ENCODE measurements around the gene ANKRD39.

The ANKRD39 gene, protein sequence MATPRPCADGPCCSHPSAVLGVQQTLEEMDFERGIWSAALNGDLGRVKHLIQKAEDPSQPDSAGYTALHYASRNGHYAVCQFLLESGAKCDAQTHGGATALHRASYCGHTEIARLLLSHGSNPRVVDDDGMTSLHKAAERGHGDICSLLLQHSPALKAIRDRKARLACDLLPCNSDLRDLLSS

DNA sequence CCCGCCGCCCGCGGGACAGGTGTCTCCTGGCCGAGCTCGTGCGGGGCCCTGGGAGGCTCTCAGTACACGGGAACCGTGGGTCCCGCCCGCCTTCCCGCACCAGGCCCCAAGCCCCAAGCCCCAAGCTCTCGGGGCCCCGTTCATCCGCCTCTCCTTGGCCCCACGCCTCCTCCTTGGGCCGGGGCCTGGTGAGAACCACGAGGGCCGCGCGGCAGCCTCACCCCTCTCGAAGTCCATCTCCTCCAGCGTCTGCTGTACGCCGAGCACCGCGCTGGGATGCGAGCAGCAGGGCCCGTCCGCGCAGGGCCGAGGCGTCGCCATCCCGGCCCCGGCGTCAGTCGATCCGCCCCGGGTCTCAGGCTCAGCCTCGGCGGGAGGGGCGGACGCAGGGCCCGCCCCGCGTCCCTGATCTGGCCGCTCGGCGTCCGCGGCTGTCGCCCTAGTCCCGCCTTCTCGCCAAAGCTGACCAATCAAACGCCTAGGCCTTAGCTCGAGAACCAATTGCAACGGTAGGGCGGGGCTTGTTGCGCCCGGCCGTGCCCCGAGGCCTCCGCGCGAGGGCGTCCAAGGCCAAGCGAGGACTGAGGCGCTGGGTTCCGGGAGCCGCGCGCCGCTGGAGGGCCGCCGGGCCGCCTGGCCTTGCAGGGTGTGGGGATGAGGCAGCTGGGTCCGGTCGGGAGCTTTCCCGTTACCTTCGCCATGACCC is at the start of gene ANKRD39:
Gene ANKRD39, minus strand, starts transcription at position 350 of the 706 bp plus-strand sequence. Its CDS starts 29 bp downstream, at position 321.
- peak within 1 kb of the TSS; percentile 88 for H3K4me3 Mint-ChIP-seq
- no peaks in the 10 kb centered on the region for H3K27me3 Mint-ChIP-seq (ENCODE audit: low read depth)
- H3K36me3 Mint-ChIP-seq (ENCODE audit: low read depth): peaks cover 16% of the 10 kb centered on the region
- no peaks in the 10 kb centered on the region for H3K9me3 Mint-ChIP-seq
- H3K4me1 Mint-ChIP-seq (ENCODE audit: low read depth): peaks cover 27% of the 10 kb centered on the region
- H3K27ac Mint-ChIP-seq: peak within 1 kb of the TSS; percentile 84

DNA sequence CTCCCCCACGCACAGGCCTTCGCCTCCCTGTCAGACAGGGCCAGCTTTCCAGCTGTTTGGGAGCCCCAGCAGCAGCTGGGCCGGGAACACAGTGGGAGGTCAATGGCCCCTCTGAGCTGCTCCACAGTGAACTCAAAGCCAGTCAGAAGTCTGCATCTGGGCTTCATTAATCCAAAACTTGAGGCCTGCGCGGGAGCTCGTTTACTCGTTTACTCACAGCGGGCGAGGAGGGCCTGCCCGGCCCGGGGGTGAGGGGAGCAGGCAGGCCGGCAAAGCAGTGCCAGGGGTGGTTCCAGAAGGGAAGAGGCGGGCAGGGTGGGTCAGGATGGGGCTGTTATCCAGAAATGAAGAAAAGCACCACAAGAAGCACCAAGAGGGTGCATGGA is 48.9 kb upstream of the ANKRD39 start:
- no peaks in the 10 kb centered on the region for H3K9me3 Mint-ChIP-seq
- no peak overlapping the region for H3K27ac Mint-ChIP-seq
- H3K4me3 Mint-ChIP-seq: no peak overlapping the region
- peaks cover 7% of the 10 kb centered on the region for H3K4me1 Mint-ChIP-seq (ENCODE audit: low read depth)
- H3K27me3 Mint-ChIP-seq (ENCODE audit: low read depth): peaks cover 4% of the 10 kb centered on the region
- H3K36me3 Mint-ChIP-seq (ENCODE audit: low read depth): peaks cover 4% of the 10 kb centered on the region

DNA sequence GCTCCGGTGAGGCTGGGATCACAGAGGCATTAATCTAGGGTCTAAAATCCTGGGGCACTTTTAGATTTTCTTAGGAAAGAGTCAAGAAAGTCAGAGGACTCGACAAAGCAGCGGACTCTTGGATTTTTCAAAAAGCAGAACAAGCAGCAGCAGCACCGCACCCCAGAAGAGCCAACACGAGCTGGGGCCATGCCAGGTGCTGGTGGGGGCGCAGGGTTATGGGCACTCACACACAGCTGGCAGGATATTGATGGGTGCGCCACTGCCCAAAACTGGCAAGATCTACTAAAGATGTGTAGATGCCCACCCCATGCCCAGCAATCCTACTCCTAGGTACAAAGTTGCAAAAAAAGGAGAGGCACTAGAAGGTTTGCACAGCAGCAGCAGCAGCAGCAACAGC is 46.0 kb upstream of the ANKRD39 start:
- H3K36me3 Mint-ChIP-seq (ENCODE audit: low read depth): no peaks in the 10 kb centered on the region
- no peaks in the 10 kb centered on the region for H3K4me1 Mint-ChIP-seq (ENCODE audit: low read depth)
- no peak overlapping the region for H3K4me3 Mint-ChIP-seq
- H3K27ac Mint-ChIP-seq: no peak overlapping the region
- H3K9me3 Mint-ChIP-seq: no peaks in the 10 kb centered on the region
- H3K27me3 Mint-ChIP-seq (ENCODE audit: low read depth): no peaks in the 10 kb centered on the region

DNA sequence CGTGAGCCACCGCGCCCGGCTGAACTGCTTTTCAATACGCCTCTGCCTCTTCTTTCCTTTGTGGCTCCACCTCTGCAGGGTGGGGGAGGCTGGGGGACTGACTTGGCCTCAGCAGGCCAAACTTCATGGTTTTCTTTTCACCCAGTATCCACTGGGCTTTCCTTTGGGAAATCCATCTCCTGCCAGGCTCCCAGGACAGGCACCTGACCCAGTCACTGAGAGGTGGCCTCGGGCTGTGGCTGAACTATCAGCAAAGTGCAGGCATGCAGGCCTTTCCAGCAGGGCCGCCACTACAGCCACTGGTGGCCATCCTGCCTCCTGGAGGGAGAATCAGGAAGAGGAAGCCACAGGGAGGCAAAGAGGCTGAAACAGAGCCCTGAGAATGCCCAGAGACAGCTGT is 45.5 kb upstream of the ANKRD39 start:
- Mint-ChIP-seq H3K27me3 (ENCODE audit: low read depth) (no peaks in the 10 kb centered on the region), H3K9me3 (no peaks in the 10 kb centered on the region), H3K4me1 (ENCODE audit: low read depth) (no peaks in the 10 kb centered on the region), H3K4me3 (no peak overlapping the region), H3K27ac (no peak overlapping the region), H3K36me3 (ENCODE audit: low read depth) (no peaks in the 10 kb centered on the region)

DNA sequence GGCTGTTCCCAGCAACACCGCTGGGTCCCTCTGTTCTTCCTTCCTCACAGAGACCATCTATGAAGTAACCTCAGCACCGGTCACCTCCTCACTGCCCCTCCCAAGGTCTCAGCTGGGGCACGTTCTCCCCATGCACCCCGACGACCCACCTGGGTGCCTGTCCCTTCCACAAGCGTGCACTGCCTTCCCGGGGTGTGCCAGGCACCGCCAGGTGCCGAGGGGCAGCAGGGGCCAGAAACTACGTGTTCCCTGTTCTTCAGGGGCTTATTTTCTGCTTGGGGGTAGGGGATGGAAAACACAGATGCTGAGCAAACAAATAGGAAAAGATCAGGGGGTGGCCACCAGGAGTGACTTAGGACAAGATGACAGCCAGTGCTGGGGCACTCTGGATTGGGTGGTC is 42.4 kb upstream of the ANKRD39 start:
- Mint-ChIP-seq H3K36me3 (ENCODE audit: low read depth) (no peaks in the 10 kb centered on the region), H3K4me1 (ENCODE audit: low read depth) (peaks cover 13% of the 10 kb centered on the region), H3K27me3 (ENCODE audit: low read depth) (no peaks in the 10 kb centered on the region), H3K27ac (no peak overlapping the region), H3K4me3 (no peak overlapping the region), H3K9me3 (no peaks in the 10 kb centered on the region)

DNA sequence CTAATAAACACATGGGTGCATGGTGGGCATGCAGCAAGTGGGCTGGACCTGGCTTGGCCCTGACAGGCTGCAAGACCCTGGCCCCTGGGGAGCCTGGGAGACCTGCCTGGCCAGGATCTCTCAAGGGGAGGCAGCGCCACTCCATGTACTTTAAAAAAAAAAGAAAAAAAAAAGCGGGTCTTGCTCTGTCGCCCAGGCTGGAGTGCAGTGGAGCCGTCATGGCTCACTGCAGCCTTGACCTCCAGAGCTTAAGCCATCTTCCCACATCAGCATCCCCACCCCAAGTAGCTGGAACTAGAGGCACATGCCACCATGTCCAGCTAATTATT is 41.6 kb upstream of the ANKRD39 start:
- Mint-ChIP-seq H3K4me1 (ENCODE audit: low read depth) (peaks cover 16% of the 10 kb centered on the region), H3K27ac (no peak overlapping the region), H3K36me3 (ENCODE audit: low read depth) (no peaks in the 10 kb centered on the region), H3K9me3 (no peaks in the 10 kb centered on the region), H3K27me3 (ENCODE audit: low read depth) (no peaks in the 10 kb centered on the region), H3K4me3 (no peak overlapping the region)

DNA sequence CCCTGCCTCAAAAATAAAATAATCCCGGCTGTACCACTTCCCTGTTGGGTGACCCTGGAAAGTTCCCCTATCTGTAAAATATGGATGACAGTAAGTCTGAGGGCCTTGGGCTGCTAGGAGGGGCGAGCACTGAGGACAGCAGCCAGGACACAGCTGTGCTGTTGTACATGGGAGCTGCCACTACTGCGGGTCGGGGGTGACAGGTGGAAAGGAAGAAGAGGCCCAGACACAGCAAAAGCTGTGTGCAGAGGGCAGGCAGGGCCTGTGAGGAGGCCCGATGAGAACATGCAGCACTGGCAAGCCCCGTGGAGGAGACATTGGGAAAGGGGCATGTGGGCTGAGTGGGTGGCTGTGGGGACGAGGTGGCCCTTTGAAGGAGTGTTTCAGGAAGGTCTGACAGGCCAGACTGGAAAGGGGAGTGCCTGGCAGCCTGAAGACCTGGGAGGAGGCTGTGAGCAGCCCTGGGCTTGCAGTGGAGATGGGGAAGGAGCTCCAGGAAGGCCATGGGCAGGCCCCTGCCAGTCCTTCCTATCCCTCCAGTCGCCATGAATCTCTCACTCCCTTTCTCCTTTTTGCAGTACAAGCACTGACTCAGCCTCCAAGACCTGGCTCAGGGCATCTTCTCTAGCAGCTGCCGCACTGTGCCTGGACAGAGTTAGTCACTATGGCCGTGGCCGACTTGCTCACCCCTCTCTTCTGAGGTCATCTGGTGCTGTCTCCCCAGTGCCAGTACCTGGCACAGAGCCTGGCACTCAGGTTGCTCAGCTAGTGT is 41.0 kb upstream of the ANKRD39 start:
- Mint-ChIP-seq H3K4me3 (no peak overlapping the region), H3K27me3 (ENCODE audit: low read depth) (no peaks in the 10 kb centered on the region), H3K27ac (no peak overlapping the region), H3K36me3 (ENCODE audit: low read depth) (no peaks in the 10 kb centered on the region), H3K9me3 (no peaks in the 10 kb centered on the region), H3K4me1 (ENCODE audit: low read depth) (peaks cover 16% of the 10 kb centered on the region)

DNA sequence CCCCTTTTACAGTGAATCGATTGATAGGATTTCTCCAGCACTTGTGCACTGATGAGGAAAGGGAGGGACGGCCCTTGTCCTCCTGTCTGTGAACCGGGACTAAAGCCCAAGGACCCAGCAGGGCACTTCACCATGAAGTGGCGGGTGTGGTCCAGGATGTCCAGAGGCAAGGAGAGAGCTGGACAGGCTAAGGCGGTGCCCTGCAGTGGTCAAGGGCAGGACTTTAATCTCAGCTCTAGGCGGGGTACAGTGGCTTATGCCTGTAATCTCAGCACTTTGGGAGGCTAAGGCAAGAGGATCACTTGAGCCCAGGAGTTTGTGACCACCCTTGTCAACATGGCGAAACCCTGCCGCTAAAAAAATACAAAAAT is 40.3 kb upstream of the ANKRD39 start:
- no peak overlapping the region for H3K4me3 Mint-ChIP-seq
- H3K27me3 Mint-ChIP-seq (ENCODE audit: low read depth): no peaks in the 10 kb centered on the region
- H3K9me3 Mint-ChIP-seq: no peaks in the 10 kb centered on the region
- peaks cover 16% of the 10 kb centered on the region for H3K4me1 Mint-ChIP-seq (ENCODE audit: low read depth)
- H3K36me3 Mint-ChIP-seq (ENCODE audit: low read depth): no peaks in the 10 kb centered on the region
- H3K27ac Mint-ChIP-seq: no peak overlapping the region

DNA sequence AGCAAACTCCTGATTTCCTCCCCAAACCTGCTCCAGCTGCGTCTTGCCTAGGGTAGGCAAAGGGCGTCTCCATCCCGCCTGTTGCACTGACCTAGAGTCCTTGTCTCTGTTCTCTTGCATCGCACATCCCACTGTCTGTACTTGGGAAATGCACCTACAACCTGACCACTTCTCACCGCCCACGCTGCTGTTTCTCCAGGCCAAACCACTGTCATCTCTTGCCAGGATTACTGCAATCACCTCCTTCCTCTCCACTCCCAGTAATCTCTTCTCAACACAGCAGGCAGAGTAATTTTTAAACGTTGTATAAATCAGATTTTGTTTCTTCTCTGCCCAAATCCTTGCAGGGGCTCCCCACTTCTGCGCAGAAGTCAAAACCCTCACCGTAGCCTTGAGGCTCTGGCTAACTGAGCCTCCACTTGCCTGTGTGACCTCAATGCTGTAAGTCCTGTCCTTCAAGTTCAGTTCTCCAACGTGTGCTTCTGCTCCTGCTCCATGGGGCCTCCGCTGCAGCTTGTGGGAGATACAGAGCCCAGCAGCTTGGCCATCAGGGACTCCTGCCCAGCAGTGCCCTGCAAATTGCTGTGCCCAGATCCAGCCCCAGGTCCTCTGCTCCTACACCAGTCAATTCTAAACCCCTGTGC is 39.8 kb upstream of the ANKRD39 start:
- no peaks in the 10 kb centered on the region for H3K36me3 Mint-ChIP-seq (ENCODE audit: low read depth)
- H3K4me3 Mint-ChIP-seq: no peak overlapping the region
- no peak overlapping the region for H3K27ac Mint-ChIP-seq

DNA sequence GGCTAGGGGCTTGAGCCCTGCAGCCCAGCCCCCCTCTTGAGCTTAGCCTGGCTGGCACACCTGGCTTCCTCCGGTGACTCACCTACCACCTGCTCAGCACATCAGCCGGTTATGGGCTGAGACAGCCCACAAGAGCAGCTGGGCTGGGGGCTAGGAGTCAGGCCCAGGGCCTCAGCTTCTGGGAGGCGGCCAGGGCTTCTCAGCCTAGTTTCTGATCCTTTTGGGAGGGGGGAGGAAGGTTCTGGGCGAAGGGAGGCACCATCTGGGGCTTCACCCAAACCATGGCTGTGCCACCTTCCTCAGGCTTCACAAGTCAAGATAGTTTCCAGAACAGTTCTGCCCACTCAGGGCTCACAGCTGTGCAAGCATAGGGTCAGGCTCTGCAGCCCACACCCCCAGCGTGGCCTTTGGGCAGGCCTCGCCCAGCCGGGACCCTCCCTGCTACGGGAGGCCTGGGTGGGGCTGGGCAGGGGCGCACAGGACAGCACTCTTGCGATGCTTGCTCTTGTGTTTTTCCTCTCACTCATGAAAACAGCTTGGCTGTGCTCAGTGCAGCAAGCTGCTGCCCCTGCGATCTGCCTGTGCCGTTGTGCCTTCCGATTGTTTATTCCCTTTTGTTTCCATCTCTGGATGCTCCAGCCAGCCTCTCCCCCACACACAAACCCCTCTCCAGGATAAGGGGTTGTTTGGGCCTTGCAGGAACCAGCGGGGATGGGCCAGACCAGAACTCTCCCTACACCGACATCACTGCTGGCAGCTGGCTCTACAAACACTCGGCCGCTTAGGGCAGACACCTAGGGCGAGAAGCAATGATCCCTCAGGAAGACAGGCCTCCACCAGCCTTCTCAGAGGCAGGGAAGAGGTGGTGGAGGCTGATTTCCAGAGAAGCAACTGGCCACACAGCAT is 38.2 kb upstream of the ANKRD39 start:
- Mint-ChIP-seq H3K9me3 (no peaks in the 10 kb centered on the region), H3K27ac (peak overlapping the region; percentile 53), H3K4me3 (no peak overlapping the region), H3K36me3 (ENCODE audit: low read depth) (no peaks in the 10 kb centered on the region), H3K27me3 (ENCODE audit: low read depth) (no peaks in the 10 kb centered on the region), H3K4me1 (ENCODE audit: low read depth) (peaks cover 25% of the 10 kb centered on the region)

More for the DNA sequence above, 39.8 kb upstream of the ANKRD39 start:
- Mint-ChIP-seq H3K27me3 (ENCODE audit: low read depth) (no peaks in the 10 kb centered on the region), H3K9me3 (no peaks in the 10 kb centered on the region), H3K4me1 (ENCODE audit: low read depth) (peaks cover 17% of the 10 kb centered on the region)

DNA sequence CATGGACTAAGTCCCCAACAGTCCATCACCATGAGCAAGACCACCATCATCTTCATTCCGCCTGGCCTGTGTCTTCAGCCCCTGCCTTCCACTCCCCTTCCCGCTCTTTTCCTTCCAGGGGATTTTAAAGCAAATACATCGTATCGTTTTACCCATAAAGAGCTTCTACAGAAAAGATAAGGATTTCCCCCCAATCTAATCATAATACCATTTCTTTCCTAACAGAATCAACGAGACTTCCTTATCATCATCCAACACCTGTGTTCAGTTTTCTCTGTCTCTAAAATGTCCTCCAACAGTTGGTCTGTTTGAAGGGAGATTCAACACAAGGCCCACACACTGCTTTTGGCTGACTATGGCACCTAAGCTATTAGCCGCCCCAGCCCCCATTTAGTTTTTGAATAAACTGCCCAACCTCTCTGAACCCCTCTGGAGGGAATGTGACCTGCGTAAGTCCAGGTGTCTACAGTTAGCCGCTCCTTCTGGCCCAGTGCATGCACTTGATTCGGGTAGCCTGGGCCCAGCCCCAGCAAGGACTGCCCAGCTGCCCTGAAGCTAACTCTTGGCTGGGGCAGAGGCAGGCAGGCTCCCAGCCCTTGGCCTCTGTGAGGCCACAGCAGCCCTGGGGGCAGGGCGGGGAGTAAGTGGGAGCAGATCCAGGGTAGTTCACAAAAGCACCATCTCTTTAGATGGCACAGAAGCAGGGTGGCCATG is 37.4 kb upstream of the ANKRD39 start:
- Mint-ChIP-seq H3K27ac (peak overlapping the region; percentile 34), H3K27me3 (ENCODE audit: low read depth) (no peaks in the 10 kb centered on the region), H3K9me3 (no peaks in the 10 kb centered on the region), H3K36me3 (ENCODE audit: low read depth) (no peaks in the 10 kb centered on the region), H3K4me3 (no peak overlapping the region), H3K4me1 (ENCODE audit: low read depth) (peaks cover 29% of the 10 kb centered on the region)

DNA sequence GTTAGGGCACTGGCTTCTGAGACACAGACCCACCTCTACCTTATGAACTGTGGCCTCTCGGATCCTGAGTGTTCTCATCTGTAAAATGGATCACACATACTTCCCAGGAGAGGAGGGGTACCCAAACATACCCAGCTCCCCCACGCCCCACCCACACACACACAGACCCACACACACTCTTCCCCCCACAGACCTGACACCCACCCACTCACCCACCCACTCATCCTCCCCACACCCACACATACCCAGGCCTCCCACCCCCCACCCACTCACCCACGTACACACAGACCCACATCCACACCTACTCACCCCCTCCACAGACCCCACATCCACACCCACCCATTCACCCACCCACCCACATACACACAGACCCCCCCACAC is 36.3 kb upstream of the ANKRD39 start:
- Mint-ChIP-seq H3K4me3 (no peak overlapping the region), H3K36me3 (ENCODE audit: low read depth) (no peaks in the 10 kb centered on the region), H3K27me3 (ENCODE audit: low read depth) (no peaks in the 10 kb centered on the region)

DNA sequence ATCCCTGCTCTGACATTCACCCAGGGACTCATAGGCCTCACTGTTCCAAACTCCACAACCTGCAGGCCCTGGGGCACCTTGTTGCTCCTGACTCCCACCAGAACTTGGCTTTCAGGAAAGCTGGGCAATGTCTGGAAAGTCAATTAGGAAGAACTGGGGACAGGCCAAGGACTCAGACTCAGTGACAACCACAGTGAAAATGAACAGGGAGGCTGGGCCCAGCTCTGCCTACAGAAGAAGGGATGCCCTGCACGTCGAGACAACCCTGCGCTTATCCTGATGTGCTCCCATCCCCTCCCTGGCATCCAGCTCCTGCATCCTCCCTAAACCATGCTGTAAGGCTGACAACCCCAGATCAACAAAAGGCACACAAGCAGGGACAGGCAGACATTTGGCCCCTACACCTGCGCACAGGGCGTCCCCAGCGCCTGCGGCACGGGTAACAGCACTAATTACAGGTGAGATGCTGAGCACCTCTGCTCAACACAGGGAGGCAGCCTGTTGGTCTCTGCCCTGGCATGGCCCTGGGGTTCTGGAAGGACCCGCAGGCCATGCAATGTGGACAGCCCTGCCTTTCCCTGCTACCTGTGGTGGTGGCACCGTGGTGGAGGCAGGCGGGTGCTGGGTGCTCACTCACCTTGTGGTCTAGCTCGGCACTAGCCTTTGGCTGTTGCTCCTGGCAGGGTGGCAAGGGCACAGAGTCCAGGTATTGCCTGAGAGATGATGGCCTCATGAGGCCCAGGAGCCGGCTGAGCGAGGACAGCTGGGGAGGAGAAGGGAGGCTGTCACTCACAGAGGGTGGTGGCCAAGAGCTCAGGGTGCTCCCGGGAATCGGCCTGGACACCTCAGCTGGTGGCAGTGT is 35.7 kb upstream of the ANKRD39 start:
- H3K36me3 Mint-ChIP-seq (ENCODE audit: low read depth): no peaks in the 10 kb centered on the region
- H3K27me3 Mint-ChIP-seq (ENCODE audit: low read depth): no peaks in the 10 kb centered on the region
- H3K27ac Mint-ChIP-seq: no peak overlapping the region
- H3K9me3 Mint-ChIP-seq: no peaks in the 10 kb centered on the region
- peaks cover 32% of the 10 kb centered on the region for H3K4me1 Mint-ChIP-seq (ENCODE audit: low read depth)
- no peak overlapping the region for H3K4me3 Mint-ChIP-seq

More for the DNA sequence above, 36.3 kb upstream of the ANKRD39 start:
- Mint-ChIP-seq H3K27ac (no peak overlapping the region), H3K4me1 (ENCODE audit: low read depth) (peaks cover 29% of the 10 kb centered on the region), H3K9me3 (no peaks in the 10 kb centered on the region)
